Cardiac septum (tissue), 1 donor: Measurements from ENCODE around the gene DENND1A. TPM values are rescaled to one million over a fixed set of nuclear protein-coding genes. Genes with fewer than 3 reads are reported as not detected.
"Not testable (repeated sequence)": the region's sequence is repeated elsewhere in the genome, so short reads cannot be mapped to it uniquely, and the experiment has no call there.

Source experiments
- DNase-seq: peaks from one replicate; pipeline ENCODE4 v3.0.0-alpha.2; 2020; ENCODE audit warnings: low spot score
- intact Hi-C: fragments of 100-400 bp; cut with DNase I; formaldehyde crosslinking; loops from one replicate; pipeline ENCODE4 v1.14.0; 2022
- long read RNA-seq: library from polyadenylated mRNA; unstranded; transcript quantifications from one replicate; pipeline ENCODE4 v2.0.0, GENCODE V29; 2021
- total RNA-seq: library from RNA; stranded (reverse); fragmentation: NEBNext Ultra II Directional; extraction: Animal tissue kit (Norgen Biotek cat#: 25700); gene quantifications from one replicate; pipeline ENCODE4 v1.2.1, GENCODE V29; 2021
- donor health status: DM: no; HTN: no; CAD: no.

DENND1A gene
- 16.0 TPM for total RNA-seq
- long read RNA-seq, partial matches to known transcripts, result 0 of 11 reads
- long read RNA-seq, other reads (novel, unspliced or antisense), result 10 of 11 reads

DNA sequence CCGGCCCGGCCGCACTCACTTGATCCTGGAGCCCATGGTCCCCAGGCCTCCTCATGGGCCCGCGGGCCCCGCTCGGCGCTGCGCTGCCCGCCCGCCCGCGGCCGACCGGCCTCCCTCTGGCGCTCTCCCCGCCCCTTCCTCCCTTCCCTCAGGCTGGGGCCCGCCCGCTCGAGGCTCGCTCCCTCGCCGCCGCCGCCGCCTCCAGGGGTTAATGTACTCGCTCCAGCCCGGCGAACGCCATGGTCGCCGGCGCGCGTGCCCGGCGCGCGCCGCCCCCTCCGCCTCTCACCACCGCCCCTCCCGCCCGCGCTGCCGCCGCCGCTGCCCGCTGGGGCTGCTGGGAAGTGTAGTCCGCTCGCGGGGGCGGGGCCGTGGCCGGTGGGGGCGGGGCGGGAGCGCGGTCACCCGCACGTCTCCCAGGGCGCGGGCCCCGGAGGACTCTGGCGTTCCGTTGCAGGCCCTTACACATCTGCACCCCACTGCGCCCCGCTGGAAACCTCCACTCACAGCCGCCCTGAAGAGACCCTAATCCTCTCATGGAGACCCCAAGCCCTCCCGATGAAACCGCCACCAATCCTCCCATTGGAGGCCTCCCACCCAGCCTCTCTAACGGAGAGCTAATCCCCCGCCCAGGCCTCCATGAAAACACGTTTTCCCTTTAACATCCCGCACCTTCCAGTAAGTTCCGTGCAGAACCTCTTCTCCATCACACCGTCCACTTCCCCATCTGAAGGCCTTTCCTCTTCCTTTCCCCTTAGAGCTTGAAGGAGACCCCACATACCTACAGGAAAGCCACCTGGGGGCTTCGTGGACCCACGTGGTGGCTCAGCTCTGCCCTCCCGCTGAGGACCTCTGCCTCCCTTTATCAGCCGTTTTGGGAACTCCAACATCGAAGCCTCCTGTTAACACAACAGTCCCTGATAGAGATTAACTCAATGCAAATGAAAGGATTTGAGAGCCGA is at the start of gene DENND1A:
Gene DENND1A (minus strand): TSS at position 257 of the 962 bp plus-strand sequence. CDS start 221 bp downstream, at position 36.
- intact Hi-C loops, result no loop called here
- DNase-seq, result peak; percentile 96

GRCh38 chr9:123978981-123979380 is 49.1 kb upstream of the DENND1A start:
- intact Hi-C loops, result no loop called here
- peak; percentile 33 for DNase-seq

- intact Hi-C loops, DNase-seq: not testable (repeated sequence)
These were observed 46.7 kb upstream of the DENND1A start for GRCh38 chr9:123976579-123976978.

GRCh38 chr9:123975871-123976270 is 45.9 kb upstream of the DENND1A start:
- DNase-seq, result no peak
- intact Hi-C loops, result loop anchor here (2.0 kb wide), 1 partner anchor 15 kb away; no protein-coding TSS in a partner anchor

DNA sequence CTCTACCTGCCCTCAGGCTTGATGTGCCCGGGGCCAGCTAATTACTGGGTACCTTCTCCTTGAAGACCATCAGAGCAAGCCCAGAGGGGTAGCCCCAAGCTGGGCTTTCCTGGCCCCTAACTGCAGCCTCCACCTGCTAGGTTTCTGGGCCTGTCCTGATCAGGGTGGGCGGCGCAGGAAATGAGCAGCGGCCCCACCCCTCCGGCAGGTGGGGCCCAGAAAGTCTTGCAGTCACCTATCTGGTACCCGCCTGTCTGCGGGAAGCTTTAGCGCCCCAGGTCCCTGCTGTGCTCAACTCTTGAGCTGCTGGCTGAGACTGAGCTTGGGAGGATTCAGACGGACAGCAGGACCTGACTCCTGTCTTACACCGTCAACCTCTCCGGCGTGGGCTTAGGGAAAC is 44.5 kb upstream of the DENND1A start:
- DNase-seq, result no peak
- intact Hi-C loops, result loop anchor here (2.0 kb wide), 1 partner anchor 16 kb away; no protein-coding TSS in a partner anchor

DNA sequence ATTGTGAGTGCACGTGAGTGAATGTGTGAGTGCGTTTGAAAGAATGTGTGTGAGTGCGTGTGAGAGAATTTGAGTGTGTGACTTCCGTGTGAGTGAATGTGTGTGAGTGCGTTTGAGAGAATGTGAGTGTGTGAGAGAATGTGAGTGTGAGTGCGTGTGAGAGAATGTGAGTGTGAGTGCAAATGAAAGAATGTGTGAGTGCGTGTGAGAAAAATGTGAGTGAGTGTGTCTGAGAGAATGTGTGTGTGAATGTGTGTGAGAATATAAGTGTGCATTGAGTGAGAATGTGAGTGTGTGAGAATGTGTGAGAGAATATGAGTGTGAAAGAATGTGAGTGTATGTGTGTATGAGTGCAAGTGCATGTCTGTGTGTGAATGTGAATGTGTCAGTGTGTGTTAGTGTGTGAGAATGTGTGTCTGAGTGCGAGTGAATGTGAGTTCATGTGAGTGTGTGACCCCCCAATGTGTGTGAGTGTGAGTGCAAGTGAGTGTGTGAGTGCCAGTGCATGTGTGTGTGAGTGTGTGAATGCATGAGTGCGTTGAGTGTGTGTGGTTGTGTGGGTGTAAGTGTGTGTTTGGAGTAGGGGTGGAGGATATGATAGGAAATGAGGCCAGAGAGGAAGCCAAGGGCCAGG is 43.8 kb upstream of the DENND1A start:
- intact Hi-C loops, result loop anchor here (2.0 kb wide), 1 partner anchor 17 kb away; no protein-coding TSS in a partner anchor
- no peak for DNase-seq

- DNase-seq, result peak; percentile 4
- intact Hi-C loops, result no loop called here
These were observed 42.7 kb upstream of the DENND1A start for GRCh38 chr9:123972618-123973017.

DNA sequence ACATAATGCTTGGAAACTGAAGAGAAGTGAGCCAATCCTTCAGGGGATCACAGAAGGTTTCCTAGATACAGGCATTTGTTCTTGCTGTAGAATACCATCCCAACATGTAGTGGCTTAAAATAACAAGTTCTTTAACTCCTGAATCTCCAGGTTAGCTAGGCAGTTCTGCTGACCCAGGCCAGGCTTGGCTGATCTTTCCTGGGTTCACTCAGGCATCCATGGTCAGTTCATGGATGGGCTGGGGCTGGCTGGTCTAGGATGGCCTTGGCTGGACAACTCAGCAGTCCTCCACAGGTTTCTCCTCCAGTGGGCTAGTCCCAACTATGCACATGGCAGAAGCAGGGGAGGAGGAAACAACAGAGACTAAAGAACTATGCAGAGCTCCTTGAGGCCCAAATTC is 37.4 kb upstream of the DENND1A start:
- DNase-seq, result no peak
- intact Hi-C loops, result no loop called here

GRCh38 chr9:123965801-123966686 is 36.1 kb upstream of the DENND1A start:
- no peak for DNase-seq
- intact Hi-C loops, result no loop called here

DNA sequence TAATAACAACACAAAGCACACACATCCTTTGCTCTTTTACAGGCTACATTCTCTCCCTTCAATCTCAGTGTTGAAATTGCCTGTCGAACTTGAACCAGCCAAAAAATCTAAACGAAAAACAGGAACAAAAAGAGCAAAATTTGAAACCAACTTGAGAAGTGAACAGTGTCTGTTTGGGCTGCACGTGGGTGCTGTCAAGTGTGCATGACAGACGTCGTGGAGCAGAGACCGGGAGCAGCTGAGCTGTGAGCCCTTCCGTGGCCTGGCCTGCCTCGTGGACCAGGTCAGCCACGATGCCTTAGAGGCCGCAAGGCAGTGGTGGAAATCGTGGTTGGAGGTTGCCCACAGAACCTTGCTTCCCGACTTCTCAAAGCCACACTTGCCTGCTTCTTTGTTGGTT is 34.8 kb upstream of the DENND1A start:
- intact Hi-C loops, result no loop called here
- DNase-seq, result no peak

DNA sequence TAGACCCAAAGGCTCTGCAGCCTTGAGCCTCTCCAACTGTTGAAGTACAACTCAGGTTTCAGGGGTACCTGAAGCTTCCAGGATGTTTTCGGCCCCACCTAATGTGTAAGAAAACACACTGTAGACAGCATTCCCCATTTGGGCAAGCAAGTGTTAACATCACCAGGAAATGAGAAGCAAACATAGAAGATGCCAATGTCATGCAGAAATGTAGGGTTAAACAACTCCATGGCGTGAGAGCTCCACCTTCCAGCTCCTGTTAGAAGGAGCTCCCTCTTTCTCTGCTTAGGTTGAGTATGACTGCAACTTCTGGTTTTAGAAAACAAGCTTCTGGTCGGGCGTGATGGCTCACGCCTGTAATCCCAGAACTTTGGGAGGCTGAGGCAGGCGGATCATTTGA is 31.0 kb upstream of the DENND1A start:
- intact Hi-C loops, result no loop called here
- no peak for DNase-seq

GRCh38 chr9:123960366-123960765 is 30.4 kb upstream of the DENND1A start:
- intact Hi-C loops, result no loop called here
- DNase-seq, result no peak

DNA sequence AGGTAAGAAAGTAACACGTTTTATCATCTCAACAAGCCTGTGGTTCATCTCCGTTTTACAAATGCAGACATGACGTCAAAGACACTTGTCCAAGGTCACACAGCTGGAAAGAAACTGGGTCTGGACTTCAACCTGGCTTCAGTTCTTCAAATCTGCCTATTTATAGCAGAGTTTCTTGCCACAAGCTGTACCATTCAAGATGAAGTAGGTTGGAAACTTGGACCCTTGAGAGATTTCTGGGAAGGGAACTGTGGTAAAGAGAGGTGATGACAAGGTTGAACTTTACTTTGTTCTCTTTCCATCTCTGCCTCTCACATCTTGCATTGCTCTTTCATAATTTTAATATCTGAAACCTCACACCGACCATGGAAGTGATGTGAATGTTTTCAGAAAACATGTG is 29.9 kb upstream of the DENND1A start:
- intact Hi-C loops, result no loop called here
- DNase-seq, result no peak

DNA sequence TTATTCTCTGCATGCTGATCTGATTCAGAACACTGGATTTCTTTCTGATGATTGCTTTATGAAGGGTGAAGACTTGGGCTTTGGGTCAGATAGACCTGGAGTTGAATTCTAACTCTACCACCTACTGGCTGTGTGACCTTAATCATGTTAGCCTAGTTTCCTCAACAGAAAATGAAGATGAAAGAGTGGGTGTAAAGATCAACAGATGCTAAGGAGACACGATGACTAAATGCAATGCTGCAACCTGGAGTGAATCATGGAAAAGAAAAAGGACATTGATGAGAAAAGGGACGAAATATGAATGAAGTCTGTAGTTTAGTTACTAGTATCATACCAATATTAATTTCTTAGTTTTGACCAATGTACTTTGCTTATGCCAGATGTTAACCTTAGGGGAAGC is 27.8 kb upstream of the DENND1A start:
- no peak for DNase-seq
- intact Hi-C loops, result no loop called here

GRCh38 chr9:123957168-123957721 is 27.3 kb upstream of the DENND1A start:
- intact Hi-C loops, result no loop called here
- no peak for DNase-seq

- intact Hi-C loops, result no loop called here
- DNase-seq, result no peak
These were observed 25.7 kb upstream of the DENND1A start for GRCh38 chr9:123955637-123956036.

- intact Hi-C loops, result no loop called here
- DNase-seq, result no peak
These were observed 24.8 kb upstream of the DENND1A start for GRCh38 chr9:123954518-123955280.

DNA sequence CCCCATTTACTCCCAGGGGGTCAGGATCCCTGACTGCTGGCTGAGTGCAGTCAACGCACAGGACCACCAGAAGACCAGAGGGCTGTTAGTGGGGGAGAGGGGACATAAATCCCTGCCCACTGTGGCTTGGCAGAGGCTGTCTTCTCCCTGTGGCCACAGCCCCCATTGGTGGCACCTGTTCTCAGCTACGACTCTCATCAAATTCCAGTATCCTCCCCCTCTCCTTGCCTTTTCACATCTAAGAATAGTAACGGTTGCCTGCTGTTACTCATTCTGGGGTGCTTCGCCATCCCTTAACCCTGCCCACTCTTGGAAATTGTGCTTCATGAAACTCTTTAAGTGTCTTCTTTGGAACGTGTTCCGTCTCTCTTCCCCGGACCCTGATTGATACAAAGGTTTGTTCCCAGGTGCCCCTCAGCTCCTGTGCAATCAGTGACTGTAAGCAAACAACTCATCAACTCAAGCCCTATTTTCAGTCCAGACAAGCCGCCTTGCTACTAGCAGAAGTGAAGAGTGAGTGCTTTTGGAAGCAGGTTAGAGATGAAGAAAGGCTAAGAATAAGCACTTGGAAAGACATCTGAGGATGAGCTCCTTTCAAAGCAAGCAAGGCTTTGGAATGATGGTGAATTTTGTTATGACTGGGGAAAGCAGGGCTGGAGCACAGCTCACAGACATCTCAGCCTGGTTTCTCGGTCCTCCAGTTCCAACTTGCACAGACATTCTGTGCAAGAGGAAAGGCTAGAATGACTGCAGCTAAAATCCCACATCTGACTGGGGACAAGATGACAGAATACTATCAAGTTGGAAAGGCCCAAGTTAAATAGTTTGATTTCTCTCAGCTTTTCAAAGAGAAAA is 22.9 kb upstream of the DENND1A start:
- DNase-seq, result no peak
- intact Hi-C loops, result no loop called here
